ENCODE results near the gene WNT6. TPM values are rescaled to one million over a fixed set of nuclear protein-coding genes. Genes with fewer than 3 reads are reported as not detected.

The WNT6 gene
- total RNA-seq, 2 donors from 2014 or later: 1.8 TPM

DNA sequence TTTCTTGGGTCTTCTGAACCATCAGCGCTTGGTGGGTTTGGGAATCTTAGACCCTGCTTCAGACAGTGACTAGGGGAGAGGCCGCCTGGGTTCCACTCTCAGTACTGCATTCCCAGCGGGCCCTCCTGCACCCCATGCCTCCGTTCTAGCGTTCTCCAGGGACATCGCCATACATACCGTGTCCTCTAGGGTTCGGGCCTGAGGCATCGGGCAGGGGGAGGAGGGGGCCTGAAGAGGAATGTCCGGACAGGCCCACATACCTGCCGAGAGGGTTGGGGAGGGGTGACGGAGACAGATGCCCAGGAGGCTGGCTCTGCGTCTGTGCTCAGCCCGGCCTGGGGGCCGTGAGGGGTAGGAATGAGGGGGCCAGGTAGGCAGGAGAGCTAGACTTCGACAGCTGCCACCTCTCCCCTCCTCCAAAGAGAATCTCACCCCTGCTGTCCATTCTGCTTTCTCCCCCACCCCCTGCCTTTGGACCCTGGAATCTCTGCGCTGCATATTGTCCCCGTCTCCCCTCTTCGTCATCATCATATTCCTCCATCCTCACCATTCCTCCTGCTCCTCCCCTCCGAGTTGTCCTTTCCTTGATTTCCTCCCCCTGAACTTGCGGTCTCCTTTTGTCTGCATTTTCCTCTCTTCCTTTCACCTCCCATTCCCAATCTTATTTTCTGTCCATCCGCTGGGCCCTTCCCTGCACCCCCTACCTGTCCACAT, 13.2 kb downstream of the WNT6 start:
- DNase-seq (no peak), ATAC-seq (no peak)
- intact Hi-C loops (cut with DNase I): loop anchor here in 1 of 2 donors (10.0 kb wide), 1 partner anchor 282 kb away; no protein-coding TSS in a partner anchor

DNA sequence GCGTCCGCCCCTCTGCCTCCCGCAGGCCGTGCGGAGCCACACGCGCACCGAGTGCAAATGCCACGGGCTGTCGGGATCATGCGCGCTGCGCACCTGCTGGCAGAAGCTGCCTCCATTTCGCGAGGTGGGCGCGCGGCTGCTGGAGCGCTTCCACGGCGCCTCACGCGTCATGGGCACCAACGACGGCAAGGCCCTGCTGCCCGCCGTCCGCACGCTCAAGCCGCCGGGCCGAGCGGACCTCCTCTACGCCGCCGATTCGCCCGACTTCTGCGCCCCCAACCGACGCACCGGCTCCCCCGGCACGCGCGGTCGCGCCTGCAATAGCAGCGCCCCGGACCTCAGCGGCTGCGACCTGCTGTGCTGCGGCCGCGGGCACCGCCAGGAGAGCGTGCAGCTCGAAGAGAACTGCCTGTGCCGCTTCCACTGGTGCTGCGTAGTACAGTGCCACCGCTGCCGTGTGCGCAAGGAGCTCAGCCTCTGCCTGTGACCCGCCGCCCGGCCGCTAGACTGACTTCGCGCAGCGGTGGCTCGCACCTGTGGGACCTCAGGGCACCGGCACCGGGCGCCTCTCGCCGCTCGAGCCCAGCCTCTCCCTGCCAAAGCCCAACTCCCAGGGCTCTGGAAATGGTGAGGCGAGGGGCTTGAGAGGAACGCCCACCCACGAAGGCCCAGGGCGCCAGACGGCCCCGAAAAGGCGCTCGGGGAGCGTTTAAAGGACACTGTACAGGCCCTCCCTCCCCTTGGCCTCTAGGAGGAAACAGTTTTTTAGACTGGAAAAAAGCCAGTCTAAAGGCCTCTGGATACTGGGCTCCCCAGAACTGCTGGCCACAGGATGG, 14.0 kb downstream of the WNT6 start:
- DNase-seq: no peak
- intact Hi-C loops (cut with DNase I): loop anchor here in 1 of 2 donors (10.0 kb wide), 1 partner anchor 281 kb away; no protein-coding TSS in a partner anchor
- ATAC-seq: no peak

DNA sequence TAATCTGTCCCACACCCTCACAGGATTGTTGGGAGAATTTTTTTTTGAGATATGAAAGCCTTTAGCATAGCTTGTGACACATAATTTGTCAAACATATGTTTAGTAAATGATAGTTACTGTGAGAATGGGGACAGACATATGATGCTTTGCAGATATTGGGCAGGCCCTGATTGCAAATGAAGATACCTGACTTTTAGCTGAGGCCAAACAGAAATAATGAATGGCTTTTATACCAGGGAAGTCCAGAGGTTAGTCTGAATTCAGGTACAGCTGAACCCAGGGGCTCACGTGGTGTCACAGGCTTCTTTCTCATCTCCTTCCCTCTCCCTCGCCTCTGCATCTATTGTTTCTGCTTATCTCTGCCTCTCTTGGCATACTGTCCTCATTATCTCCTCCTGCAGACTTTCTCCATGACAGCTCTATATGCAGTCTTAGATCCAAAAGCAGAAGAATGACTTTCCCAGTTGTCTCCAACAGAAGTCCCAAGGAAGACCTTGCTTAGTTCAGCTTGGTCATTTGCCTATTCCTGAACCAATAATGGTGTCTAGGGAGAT, 16.2 kb downstream of the WNT6 start:
- intact Hi-C loops (cut with DNase I): loop anchor here in 1 of 2 donors (10.0 kb wide), 1 partner anchor 279 kb away; no protein-coding TSS in a partner anchor
- DNase-seq (no peak), ATAC-seq (no peak)

DNA sequence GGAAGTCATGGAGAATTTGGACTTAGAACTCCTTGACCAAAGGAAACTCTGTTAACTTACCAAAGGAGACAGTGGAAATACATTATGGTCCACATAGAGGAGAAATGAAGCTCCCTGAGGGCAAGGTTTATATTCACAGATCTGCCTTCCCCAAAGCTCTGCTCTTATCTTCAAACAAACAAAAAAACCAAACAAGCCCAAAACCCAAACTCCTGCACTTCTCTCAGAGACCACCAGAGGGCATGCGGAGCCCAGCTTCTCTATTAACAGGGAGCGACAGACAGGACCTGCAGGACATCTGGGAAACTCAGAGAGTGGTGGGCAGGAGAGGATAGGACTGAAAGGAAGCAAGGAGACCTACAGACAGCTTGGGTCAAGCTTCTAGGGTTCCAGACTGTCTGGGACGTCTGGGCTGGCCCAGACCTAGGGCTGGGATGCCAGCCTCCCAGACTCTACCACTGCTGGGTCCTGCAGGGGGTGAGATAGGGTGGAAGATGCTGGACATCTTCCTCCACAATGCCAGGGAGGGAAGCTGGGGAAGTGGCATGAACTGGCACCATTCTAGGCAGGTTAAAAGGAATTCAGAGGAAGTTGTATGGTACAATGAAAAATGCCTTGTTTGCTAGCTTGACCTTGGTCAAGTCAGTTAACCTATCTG, 17.1 kb downstream of the WNT6 start:
- ATAC-seq: peak; percentile 32 to 36
- intact Hi-C loops (cut with DNase I): loop anchor here in 1 of 2 donors (10.0 kb wide), 1 partner anchor 278 kb away; no protein-coding TSS in a partner anchor
- peak; percentile 51 for DNase-seq

DNA sequence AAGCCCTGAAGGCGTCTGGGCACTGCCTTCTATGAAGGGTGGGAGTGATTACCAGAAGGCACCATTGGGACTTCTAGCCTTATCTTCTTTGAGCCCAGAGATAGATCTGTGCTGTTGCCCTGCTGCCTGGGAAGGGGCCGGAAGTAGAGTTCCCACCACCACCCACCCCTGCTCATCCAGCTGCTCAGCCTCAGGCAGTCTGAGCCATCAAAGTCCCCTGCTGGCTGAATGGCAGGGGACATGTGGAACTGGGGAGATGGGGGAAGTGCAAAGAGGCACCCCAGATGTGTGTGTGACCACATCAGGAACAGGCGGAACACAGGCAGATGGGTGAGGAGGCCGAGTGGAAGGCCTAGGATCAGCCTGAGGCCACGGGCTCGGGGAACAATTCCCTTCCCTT, 17.7 kb downstream of the WNT6 start:
- intact Hi-C loops (cut with DNase I): loop anchor here in 1 of 2 donors (10.0 kb wide), 1 partner anchor 277 kb away; no protein-coding TSS in a partner anchor

DNA sequence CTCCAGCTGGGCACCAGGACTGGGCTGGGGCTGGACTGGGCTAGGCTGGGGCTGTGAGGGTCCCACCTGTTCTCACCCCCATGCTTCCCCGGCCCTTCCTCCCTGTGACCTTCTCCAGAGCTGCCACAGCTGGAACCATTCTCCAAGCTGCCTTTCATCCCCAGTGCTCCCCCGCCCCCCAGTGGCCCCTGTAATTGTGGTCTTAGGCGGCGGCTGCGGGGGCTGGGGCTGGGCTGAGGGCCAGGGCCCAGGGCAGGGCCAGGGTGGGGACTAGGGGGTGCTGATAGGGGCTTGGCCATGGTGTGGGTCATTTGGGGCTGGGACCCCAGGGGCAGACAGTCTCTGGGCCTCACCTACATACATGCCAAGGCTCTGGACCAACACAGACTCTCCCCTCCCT, 18.3 kb downstream of the WNT6 start:
- intact Hi-C loops (cut with DNase I): loop anchor here in 1 of 2 donors (10.0 kb wide), 1 partner anchor 277 kb away; no protein-coding TSS in a partner anchor
- ATAC-seq: no peak

More for the DNA sequence above, 17.7 kb downstream of the WNT6 start:
- ATAC-seq (no peak), DNase-seq (no peak)

DNA sequence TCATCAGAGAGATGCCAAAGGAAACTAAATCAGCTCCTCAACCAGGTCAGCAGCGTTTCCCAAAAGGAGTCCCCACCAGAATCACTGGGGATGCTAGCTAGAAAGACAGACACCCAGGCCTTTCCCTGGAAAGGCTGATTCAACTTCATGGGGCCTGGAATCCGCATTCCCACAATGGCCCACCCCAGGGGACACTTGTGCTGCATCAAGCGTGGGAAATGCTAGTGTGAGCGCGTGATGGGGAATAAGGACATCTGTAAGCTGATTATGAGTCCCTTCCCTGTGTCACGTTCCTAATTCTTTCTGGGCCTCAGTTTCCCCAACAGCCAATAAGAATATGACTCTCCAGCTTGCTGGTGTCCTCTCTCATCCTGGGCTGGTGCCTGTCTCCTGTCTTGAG, 18.9 kb downstream of the WNT6 start:
- ATAC-seq (no peak), DNase-seq (no peak)
- intact Hi-C loops (cut with DNase I): loop anchor here in 1 of 2 donors (10.0 kb wide), 1 partner anchor 276 kb away; no protein-coding TSS in a partner anchor

More for the DNA sequence above, 18.3 kb downstream of the WNT6 start:
- no peak for DNase-seq

DNA sequence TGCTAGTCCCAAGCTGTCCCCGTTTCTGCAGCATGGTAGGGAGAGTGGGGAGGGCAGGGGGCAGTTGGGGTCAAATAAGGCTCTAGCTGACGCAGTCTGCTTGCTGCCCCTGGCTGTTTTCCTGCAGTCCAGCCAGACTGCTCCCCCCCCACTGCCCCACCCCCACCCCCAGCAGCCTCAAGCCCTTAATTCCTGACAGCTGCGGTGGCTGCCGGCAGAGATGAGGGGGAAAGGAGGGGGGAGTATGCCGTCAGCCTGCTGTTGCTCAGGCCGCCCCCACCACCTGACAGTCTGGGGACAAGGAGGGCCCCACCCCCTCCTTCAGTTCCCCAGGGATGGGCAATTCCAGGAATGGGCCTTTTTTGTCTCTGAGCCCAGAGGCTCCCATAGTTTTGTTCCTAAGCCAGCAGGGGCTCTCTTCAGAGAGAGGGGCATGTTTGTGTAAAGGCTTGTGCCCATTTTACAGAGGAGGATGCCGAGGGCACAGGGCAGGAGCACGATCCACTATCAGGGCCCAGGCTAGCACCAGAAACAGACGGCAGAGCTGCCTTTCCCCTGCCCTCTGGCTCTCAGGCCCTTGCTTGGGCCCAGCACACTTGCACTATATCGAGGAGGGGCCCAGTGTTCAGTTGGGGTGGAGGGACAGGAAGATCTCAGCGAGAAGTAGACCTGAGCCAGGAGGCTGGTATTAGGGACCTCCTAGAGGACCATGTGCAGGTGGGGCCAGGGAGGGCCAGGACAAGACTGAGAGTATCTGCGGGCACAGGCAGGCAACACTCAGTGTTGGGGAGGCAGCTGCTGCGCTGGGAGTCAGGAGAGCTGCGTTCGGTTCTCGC, 19.5 kb downstream of the WNT6 start:
- intact Hi-C loops (cut with DNase I): loop anchor here in 1 of 2 donors (10.0 kb wide), 1 partner anchor 276 kb away; no protein-coding TSS in a partner anchor
- no peak for DNase-seq
- no peak for ATAC-seq

DNA sequence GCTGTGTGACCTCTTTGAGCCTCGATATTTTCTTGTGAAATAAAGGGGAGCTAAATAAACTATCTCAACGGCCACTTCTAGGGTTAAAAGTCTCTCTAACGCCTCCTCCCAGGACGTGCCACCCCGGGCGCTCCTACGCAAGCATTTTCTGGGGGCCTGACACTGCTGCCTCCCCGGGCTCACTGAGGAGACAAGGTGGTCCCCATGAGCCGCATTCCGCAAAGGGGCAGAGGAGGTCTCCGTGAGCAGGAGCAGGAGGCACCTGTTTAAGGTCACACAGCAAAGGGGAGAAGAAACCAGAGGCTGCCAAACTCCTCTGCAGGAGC, 20.1 kb downstream of the WNT6 start:
- no peak for ATAC-seq
- intact Hi-C loops (cut with DNase I): loop anchor here in 1 of 2 donors (10.0 kb wide), 1 partner anchor 275 kb away; no protein-coding TSS in a partner anchor

DNA sequence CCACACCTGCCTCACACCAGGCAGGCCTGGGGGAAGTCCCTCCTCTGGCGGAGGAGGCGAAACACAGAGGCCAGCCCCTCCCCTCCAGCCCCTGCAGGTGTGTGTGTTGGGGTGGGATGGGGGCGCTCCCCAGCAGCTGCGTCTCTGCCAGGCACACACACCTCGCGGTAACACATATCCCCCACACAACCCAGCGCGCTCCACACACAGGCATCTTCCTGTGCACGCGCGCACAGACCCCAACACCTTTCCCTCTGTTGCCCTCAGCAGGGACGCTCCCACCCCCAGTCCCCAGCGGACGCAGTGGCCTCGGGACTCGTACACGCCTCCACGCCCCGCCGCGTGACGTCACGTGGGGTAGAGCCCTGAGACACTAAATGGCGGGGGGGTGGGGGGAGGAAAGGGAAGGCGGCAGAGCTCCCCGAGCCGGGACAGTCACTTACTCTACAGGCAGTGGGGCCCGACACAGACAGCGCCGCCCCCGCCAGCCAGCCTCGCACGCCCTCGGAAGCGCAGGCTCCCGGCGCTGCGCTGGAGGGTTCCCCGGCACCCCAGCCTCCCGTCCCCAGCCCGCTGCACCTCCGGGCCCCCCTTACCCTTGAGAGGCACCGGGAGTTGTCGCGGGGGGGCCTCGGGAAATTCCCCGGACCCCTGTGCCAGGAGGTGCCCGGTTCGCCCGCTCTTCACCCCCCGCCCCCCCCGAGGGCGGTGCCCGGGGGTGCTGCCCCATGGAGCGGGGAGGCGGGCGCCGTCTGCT, 20.7 kb downstream of the WNT6 start, which contains the start of gene WNT10A:
Gene WNT10A, plus strand, starts transcription at position 751 of the 757 bp plus-strand sequence. CDS start 144 bp downstream, outside the sequence.
- intact Hi-C loops (cut with DNase I): no loop called here
- ATAC-seq (peak; percentile 7 to 50), DNase-seq (peak; percentile 59)

More for the DNA sequence above, 20.1 kb downstream of the WNT6 start:
- DNase-seq: no peak

DNA sequence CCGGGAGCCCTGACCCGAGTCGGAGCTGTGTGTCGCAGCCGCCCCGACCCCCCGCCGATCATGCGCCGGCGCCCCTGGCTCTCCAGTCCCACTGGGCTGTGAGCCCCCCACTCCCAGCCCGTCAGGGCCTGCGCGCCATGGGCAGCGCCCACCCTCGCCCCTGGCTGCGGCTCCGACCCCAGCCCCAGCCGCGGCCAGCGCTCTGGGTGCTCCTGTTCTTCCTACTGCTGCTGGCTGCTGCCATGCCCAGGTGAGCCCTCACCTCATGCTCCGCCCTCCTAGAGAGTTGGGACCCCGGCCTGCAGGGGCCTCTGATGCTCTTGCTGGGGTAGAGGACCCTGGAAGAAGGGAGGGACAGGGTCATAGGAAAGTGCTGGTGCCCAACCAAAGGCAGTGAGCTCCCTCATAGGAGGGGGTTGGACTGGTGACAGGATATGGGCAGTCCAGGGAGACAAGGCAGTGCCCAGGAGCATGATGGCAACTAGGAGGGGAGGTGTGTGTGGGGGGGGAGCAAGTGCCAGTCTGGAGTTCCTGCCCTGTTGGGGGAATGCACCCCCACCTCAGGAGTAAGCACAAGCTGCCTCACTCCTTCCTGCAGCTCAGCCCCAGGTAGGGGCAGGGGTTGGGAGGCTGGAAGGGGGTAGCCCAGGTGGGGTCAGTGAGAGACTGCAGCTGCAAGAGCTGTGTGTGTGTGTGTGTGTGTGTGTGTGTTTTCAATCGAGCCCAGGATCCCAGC, 21.4 kb downstream of the WNT6 start:
- DNase-seq (no peak), ATAC-seq (no peak)
- intact Hi-C loops (cut with DNase I): no loop called here

DNA sequence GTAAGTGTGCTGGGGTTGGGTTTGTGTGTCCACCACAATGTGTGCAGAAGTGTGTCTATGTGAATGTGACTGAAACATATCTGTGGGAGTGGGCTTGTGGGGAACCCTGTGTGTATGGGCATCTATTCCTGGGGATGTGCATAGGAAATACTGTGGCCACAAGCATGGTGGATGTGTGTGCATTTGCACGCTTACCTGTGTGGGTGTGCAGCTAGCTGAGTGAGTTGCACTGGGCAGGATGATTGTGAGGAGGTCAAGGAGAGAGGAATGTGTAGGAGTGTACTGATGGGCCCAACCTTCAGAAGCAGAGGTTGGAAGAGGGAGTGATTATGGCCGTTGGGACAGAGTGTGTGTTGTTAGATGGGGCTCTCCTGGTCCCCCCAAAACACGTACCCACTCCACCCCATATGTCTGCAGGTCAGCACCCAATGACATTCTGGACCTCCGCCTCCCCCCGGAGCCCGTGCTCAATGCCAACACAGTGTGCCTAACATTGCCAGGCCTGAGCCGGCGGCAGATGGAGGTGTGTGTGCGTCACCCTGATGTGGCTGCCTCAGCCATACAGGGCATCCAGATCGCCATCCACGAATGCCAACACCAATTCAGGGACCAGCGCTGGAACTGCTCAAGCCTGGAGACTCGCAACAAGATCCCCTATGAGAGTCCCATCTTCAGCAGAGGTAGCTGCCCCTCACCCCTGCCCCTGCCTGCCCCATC, 22.3 kb downstream of the WNT6 start:
- DNase-seq (no peak), ATAC-seq (no peak)
- intact Hi-C loops (cut with DNase I): no loop called here

DNA sequence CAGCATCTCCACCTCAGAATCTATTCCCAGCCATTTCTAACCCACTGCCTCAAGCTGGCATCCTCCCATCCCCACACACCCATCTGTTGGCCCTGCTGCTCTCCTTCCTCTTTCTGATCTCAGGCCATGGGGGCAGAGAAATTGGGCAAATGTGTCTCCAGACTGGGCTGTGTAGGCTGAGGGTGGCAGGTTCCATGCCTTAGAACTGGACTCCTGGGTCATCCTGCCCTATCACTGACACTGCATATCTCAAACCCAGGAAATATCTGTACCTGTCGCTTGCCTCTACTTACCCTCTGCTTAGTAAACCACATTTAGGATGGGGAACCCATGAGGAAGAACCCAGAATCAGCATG, 22.8 kb downstream of the WNT6 start:
- no peak for DNase-seq
- intact Hi-C loops (cut with DNase I): no loop called here
- no peak for ATAC-seq

DNA sequence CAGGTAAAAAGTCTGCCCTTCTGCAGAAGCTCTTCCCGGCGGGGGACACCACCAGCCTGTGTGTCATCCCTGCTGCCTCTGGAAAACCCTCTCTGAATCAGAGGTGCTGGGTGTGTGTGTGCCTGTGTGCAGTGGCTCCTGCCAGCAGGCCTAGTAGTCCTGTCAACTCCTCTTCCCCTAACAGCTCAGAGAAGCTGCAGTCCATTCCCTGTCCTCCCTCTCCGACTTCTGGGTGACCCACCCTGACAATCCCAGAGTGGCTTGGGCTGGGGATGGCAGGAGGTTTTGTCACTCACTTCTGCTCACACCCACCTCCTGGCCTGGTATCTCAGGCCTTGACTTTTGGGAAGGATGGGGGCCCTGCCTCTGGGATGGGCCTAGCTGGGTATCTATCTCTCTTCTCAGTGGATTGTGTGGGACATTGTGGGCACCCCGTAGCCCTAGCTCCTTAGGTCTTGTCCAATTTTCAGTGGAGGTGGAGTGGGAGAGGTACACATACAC, 23.3 kb downstream of the WNT6 start:
- ATAC-seq: peak in 1 of 2 donors; percentile 37
- intact Hi-C loops (cut with DNase I): no loop called here
- no peak for DNase-seq

DNA sequence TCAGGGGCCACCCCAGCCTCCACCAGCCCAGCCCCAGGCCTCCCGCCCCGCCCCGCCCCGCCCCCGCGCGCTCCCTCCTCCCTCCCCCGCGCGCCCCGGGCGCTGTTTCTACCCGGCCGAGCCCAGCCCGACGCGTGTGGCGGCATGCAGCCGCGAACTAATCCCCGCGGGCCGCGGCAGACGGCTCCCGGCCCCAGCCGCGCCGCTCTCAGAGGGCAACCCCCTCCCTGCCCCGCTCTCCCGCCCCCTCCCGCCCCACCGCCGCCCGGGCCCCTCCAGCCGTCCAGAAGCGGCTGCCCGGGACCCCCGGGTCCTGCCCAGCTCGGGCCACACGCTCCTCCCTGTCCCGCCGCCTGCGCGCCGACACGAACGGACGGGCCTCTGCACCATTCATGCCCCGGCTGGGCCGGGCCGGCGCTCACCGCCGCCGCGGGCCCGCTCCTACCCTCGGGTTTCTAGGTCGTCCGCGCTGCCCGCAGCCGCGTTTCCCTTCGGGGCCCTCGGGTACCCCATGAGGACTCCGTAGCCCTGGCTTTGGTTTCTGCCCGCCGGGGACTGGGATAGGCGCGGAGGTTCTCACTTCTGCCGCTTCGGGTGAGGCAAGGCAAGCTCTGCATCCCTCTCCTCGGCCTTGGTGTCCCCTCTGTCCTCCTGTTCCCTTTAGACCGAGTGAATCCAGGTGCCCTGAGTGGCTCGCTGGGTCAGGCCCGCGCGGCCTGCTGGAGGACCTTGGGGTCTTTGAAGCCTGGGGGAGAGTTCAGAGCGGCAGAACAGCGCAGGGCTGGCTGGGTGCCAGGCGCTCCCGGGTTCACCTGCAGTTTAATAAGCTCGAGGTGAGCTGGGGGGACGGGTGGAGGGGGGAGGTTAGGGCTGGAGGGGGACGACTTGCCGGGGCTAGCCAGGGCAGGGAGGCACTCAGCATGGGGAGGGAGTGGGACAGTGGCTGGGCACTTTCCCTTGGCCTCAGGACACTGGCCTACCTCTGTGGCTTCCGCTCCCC, 24.2 kb downstream of the WNT6 start:
- ATAC-seq (peak; percentile 60 to 65), DNase-seq (no peak)
- intact Hi-C loops (cut with DNase I): no loop called here
